GM18907 (cell line): ENCODE measurements around the gene LRP1.

Source experiments
- ATAC-seq: cut with Tn5 transposase; IDR thresholded peaks from one replicate; pipeline ENCODE4 v1.9.1; 2021; ENCODE audit warnings: mild to moderate bottlenecking, moderate library complexity; ENCODE audit not compliant: unreplicated experiment

The LRP1 gene

GRCh38 chr12:57133013-57133569 lies 4.8 kb downstream of the LRP1 start:
- ATAC-seq, result no peak

- no peak for ATAC-seq
These were observed 5.6 kb downstream of the LRP1 start for GRCh38 chr12:57133916-57134315.

- no peak for ATAC-seq
These were observed 6.7 kb downstream of the LRP1 start for GRCh38 chr12:57134949-57135348.

- no peak for ATAC-seq
These were observed 7.4 kb downstream of the LRP1 start for GRCh38 chr12:57135527-57136326.

GRCh38 chr12:57138526-57139272 lies 10.4 kb downstream of the LRP1 start:
- no peak for ATAC-seq

DNA sequence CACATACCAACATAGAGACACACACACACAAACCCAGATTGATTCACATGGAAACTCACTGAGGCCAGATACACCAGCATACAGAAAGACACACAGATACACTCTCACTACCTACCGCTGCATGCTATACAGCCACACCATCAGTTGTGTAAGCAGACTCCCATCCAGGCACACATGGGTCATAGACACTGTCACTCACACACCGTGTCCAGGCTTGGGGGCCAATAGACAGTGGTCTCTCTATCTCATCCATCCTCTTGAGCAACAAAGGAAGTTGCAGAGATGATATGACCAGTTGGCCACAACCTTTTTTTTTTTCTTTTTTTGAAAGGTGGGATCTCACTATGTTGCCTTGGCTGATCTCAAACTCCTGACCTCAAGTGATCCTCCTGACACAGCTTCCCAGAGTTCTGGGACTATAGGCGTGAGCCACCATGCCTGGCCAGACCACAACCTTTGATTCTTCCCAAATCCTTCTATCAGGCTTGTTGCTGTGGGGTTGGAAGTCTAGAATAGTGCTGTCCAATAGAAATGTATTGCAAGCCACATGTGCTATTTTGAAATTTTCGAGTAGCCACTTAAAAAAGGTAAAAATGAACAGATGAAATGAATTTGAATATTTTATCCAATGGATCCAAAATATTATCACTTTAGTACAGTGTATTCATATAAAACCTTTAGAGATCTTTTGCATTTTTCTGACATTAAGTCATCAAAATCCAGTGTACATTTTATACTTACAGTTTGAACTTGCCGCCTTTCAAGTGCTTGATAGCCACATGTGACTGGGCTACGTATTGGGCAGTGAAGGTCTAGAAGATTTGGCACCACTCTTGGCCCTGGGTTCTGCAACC lies 11.7 kb downstream of the LRP1 start:
- no peak for ATAC-seq

- ATAC-seq, result no peak
These were observed 13.0 kb downstream of the LRP1 start for GRCh38 chr12:57141249-57141648.

DNA sequence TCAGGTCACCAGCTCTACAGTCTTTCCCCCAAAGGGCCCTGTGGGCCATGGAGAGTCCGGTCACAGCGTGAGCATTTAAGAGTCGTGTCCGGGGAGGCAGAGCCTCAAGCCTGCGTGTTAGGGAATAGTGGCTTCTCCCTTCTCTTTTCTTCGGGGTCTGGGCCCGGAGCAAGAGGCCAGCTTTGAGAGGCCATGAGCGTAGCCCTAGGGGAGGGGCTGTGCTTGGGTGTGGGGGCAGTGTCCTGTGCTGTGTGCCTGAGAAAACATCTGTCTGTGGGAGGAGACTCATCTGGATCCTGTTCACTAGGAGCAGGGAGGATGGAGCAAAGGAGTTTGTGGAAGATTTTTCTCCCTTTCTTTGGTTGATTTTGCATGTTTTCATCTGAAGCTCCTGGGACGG lies 13.8 kb downstream of the LRP1 start:
- ATAC-seq, result no peak

- ATAC-seq, result no peak
These were observed 14.4 kb downstream of the LRP1 start for GRCh38 chr12:57142727-57143126.

- no peak for ATAC-seq
These were observed 15.2 kb downstream of the LRP1 start for GRCh38 chr12:57143454-57143853.

- ATAC-seq, result no peak
These were observed 17.3 kb downstream of the LRP1 start for GRCh38 chr12:57145460-57146059.

GRCh38 chr12:57146092-57146491 lies 17.8 kb downstream of the LRP1 start:
- no peak for ATAC-seq

- no peak for ATAC-seq
These were observed 19.0 kb downstream of the LRP1 start, which contains the start of gene LRP1-AS for GRCh38 chr12:57146961-57147944. Gene LRP1-AS, minus strand, starts transcription at chr12:57147619.

DNA sequence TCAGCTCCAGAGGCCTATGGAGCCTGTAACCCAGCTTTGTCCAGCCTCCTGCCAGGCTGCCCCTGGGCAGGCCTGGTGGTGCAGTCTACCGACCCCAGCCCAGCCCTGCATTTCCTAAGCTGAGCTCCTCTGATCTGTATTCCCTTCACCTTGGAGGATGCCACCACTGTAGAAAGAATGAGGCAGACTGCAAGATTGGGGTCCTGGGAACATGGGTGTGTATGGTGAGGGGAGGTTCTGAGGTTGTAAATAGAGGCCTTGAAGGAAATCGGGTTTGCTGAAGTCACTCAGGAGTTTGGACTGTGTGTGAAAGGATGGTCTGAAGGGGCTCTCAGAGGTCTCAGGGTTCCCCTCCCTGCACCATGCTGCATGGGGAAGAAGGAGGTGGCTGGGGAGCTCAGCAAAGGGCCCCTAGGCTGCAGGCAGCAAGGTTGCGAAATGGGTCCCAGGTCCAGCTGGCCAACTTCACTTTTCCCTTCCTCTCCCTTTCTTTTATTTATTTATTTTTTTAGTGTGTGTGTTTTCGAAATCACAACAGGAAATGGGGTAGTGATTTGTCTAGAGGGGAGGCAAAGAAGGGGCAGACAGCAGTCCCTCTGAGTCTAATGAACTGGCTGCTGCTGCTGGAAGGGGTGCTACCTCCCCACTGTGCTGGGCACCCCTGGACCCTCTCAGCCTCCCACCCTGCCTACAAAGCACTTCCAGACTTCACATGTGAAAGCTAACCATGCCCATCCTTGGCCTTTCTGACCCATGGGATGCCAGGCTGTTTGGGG lies 20.4 kb downstream of the LRP1 start:
- no peak for ATAC-seq

- ATAC-seq, result no peak
These were observed 21.1 kb downstream of the LRP1 start for GRCh38 chr12:57149245-57149900.

GRCh38 chr12:57150400-57151000 lies 22.2 kb downstream of the LRP1 start:
- no peak for ATAC-seq

- no peak for ATAC-seq
These were observed 23.7 kb downstream of the LRP1 start for GRCh38 chr12:57151741-57152630.
